Motor neuron (in vitro differentiated cells): Measurements from ENCODE around the gene BEND7. TPM values are rescaled to one million over a fixed set of nuclear protein-coding genes. Genes with fewer than 3 reads are reported as not detected.

Experiments used
- ATAC-seq, 8 experiments: fragments of 200-7000 bp; cut with Tn5 transposase; replicated peaks in 6 of 8; 2 replicates each; pipeline ENCODE4 v1.8.0; 2021; ENCODE audit warnings: mild to moderate bottlenecking in 8 of 8, moderate library complexity in 8 of 8
- H3K27ac ChIP-seq, 2 donors: fragments of 250-450 bp; sonication (Bioruptor Pico); 2 replicates each; pipeline ENCODE4 v1.9.0; 2021; ENCODE audit warnings: antibody characterized with exemption in 2 of 2, mild to moderate bottlenecking in 2 of 2, moderate library complexity in 1 of 2
- H3K4me1 ChIP-seq, 2 donors: fragments of 250-450 bp; sonication (Bioruptor Pico); replicated peaks in 1 of 2; 2 replicates each; pipeline ENCODE4 v1.6.1; 2021; ENCODE audit warnings: antibody characterized with exemption in 2 of 2, mild to moderate bottlenecking in 2 of 2, moderate library complexity in 1 of 2
- H3K4me3 ChIP-seq, 5 donors: fragments of 250-450 bp; sonication (Bioruptor Pico); 2 replicates each; pipeline ENCODE4 v1.9.0; 2021; ENCODE audit warnings: antibody characterized with exemption in 5 of 5, mild to moderate bottlenecking in 5 of 5, moderate library complexity in 4 of 5
- WGBS, 10 experiments: fragments of 450-650 bp; shearing (Covaris generic); methylation state at CpG; one replicate each; pipeline ENCODE4 v1.0.0; 2022; 5-methylcytosine and 5-hydroxymethylcytosine counted together
- in situ Hi-C, 9 experiments: fragments of 400-800 bp; cut with MboI; loops; one replicate each; pipeline ENCODE4 v1.15.0; 2021; ENCODE audit warnings: low sequenced_read_pairs in 9 of 9, low pct_unique_long_range_greater_than_20kb in 2 of 9; ENCODE audit not compliant: unreplicated experiment in 9 of 9
- total RNA-seq, 8 experiments: library from RNA; unstranded; fragments of 300-600 nt; gene quantifications; 2 replicates each; pipeline versions ENCODE4 v1.2.3 to v1.2.4, GENCODE V29; 2022

BEND7 gene, protein sequence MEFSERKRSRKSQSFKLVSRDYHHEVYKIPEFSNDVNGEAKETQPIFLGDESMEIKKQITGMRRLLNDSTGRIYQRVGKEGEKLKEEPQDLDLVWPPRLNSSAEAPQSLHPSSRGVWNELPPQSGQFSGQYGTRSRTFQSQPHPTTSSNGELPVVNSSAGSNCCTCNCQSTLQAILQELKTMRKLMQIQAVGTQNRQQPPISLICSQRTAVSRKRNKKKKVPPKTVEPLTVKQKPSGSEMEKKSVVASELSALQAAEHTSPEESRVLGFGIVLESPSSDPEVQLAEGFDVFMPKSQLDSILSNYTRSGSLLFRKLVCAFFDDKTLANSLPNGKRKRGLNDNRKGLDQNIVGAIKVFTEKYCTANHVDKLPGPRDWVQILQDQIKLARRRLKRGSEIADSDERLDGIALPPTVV
- 100 to 1,000 TPM in 1 of 8 experiments, 10 to 100 TPM in 7; 10.4 to 229 (median 20.5) TPM for total RNA-seq

DNA sequence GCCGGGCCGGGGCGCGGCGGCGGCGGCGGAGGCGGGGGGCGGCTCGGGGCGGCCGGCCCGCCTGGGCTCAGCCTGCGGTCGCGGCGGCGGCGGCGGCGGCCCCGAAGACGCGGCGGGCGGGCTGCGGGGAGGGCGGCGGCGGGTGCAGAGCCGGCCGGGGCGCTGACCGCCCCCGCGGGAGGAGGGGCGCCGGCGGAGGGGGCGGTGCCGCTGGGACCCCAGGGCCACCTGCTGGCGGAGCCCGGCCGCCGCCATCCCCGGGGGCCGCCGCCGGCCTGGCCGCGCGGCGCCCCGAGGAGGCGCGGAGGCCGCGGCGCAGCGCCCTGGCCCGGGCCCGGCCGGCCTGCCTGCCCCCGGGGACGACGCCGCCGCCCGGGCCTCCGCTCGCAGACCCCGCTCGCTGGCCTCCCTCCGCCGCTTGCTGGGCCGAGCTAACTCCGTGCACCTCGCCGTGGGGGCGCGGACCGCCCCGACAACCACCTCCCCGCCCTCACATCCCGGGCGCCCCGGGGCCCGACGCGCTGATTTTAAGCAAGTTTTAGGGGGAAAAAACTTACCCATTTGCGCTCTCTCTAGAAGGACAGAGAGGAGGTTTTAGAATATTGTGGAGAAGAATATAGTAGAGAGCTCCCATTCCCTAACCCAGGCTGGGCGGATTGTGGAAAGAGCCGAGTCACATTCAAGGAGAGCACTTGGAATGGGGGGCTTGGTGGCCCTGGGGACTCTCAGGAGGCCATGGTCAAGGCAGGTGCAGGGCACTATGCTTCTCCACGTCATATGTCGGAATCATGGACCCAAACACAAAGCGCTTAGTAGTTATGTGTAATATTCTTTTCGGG, at the start of gene BEND7:
TSS of gene BEND7 (minus strand) at position 140 of the 839 bp plus-strand sequence. CDS start 481 bp downstream, outside the sequence.
- Histone ChIP-seq H3K4me3 (peak within 1 kb of the TSS; percentile 49 to 100 (median 78)), H3K4me1 (peaks cover 13 to 21% of the 10 kb centered on the region in 2 donors), H3K27ac (peak within 1 kb of the TSS; percentile 36 to 76)
- peak; percentile 36 to 88 (median 82) for ATAC-seq
- 13 to 65% (median 45%) methylated on average over 1 to 9 of the region's 98 CpGs; no CpG with 5 or more reads in 4 of the 10 experiments for WGBS, 10 experiments
- in situ Hi-C loops = loop anchor here in 1 of 9 experiments (25.0 kb wide), 1 partner anchor 167 kb away; no protein-coding TSS in a partner anchor

DNA sequence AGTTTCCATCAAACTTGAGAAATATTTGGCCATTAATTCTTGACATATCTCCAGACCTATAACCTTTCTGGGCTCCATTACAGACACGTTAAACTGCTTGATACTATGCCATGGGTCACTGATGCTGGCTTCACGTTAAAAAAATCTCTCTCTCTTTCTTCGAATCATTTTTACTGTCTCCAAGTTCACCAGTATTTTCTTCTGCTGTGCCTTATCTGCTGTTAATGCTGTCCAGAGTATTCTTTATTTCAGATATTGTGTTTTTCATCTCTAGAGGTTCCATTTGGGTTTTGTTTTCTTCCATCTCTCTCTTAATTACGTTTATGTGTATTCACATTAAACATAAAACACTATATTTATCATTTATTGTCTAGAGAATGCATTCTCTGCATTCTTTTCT, 45.1 kb upstream of the BEND7 start:
- no peaks in the 10 kb centered on the region for H3K4me1 ChIP-seq
- WGBS, 10 experiments = 21 to 81% (median 60%) methylated on average over 1 to 4 of the region's 4 CpGs
- no peak overlapping the region for H3K27ac ChIP-seq
- H3K4me3 ChIP-seq = no peak overlapping the region
- in situ Hi-C loops = loop anchor here in 1 of 9 experiments (25.0 kb wide), 1 partner anchor 212 kb away; no protein-coding TSS in a partner anchor
- no peak for ATAC-seq

DNA sequence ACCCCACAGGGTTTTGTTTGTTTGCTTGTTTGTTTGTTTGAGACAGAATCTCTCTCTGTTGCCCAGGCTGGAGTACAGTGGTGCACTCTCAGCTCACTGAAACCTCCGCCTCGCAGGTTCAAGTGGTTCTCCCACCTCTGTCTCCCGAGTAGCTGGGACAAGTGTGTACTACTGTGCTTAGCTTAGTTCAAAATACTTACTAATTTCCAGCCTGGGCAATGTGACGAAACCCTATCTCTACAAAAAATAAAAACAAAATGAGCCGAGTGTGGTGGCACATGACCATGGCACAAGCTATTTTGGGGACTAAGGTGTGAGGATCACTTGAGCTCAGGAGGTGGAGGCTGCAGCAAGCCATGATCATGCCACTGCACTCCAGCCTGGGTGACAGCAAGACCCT, 42.7 kb upstream of the BEND7 start:
- in situ Hi-C loops = loop anchor here in 1 of 9 experiments (25.0 kb wide), 1 partner anchor 209 kb away; no protein-coding TSS in a partner anchor
- no peak for ATAC-seq
- H3K27ac ChIP-seq = no peak overlapping the region
- WGBS, 10 experiments = 0 to 100% (median 48%) methylated on average over 1 to 5 of the region's 5 CpGs; no CpG with 5 or more reads in 2 of the 10 experiments
- H3K4me3 ChIP-seq = no peak overlapping the region
- H3K4me1 ChIP-seq = no peaks in the 10 kb centered on the region

GRCh38 chr10:13567030-13567429, 38.2 kb upstream of the BEND7 start:
- Histone ChIP-seq H3K27ac (no peak overlapping the region), H3K4me1 (no peaks in the 10 kb centered on the region), H3K4me3 (no peak overlapping the region)
- 40 to 100% (median 89%) methylated on average over 1 of the region's 1 CpG; no CpG with 5 or more reads in 3 of the 10 experiments for WGBS, 10 experiments
- no peak for ATAC-seq
- in situ Hi-C loops = loop anchor here in 1 of 9 experiments (25.0 kb wide), 1 partner anchor 205 kb away; no protein-coding TSS in a partner anchor

DNA sequence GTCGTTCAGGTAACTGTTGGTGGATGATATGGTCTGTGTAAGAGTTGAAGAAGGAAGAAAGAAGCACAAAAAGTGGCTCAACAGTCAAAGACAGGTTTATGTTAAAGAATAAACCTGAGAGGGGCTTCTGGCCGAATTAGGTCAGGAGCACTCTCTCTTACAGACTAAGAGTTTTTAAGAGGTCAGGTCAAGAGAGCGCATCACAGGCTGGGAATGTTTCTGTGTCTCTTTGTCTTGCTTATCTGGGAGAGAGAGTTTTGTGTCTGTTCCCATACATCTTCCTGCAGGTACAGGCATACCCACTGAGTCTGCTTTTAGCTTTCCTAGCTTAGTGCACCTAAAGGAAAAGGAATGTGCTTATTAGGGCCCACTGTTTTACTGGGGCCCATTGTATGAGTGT, 35.8 kb upstream of the BEND7 start:
- H3K4me1 ChIP-seq = no peaks in the 10 kb centered on the region
- WGBS, 10 experiments = 29 to 100% (median 83%) methylated on average over 1 to 3 of the region's 3 CpGs; no CpG with 5 or more reads in 2 of the 10 experiments
- H3K27ac ChIP-seq = no peak overlapping the region
- H3K4me3 ChIP-seq = no peak overlapping the region
- in situ Hi-C loops = loop anchor here in 1 of 9 experiments (25.0 kb wide), 1 partner anchor 202 kb away; no protein-coding TSS in a partner anchor
- ATAC-seq = no peak

- in situ Hi-C loops = loop anchor here in 1 of 9 experiments (25.0 kb wide), 1 partner anchor 201 kb away; no protein-coding TSS in a partner anchor
- WGBS, 10 experiments = 59 to 100% (median 85%) methylated on average over 1 to 10 of the region's 11 CpGs
- Histone ChIP-seq H3K4me3 (no peak overlapping the region), H3K27ac (no peak overlapping the region), H3K4me1 (no peaks in the 10 kb centered on the region)
- no peak for ATAC-seq
These were observed 34.9 kb upstream of the BEND7 start for GRCh38 chr10:13563481-13564445.

DNA sequence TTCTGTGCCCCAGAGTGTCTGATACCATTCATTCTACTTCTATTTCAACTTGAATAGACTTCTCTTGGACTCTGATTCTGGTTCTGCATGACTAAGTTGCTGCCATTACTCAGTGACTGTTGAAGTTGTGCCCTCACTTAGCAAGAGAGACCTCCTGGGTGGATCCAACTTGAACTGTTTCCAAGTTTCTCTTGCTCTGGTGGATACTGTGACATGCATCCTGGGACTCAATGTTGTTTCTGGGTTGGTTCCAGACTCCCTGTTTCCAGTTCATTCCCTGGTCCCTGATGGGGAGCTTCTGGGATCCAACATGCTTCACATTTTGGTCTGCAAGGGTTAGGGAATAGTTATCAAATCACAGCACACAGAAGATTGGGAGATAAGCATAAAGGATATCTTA, 31.8 kb upstream of the BEND7 start:
- in situ Hi-C loops = loop anchor here in 1 of 9 experiments (25.0 kb wide), 1 partner anchor 198 kb away; no protein-coding TSS in a partner anchor
- Histone ChIP-seq H3K27ac (no peak overlapping the region), H3K4me3 (no peak overlapping the region), H3K4me1 (peaks cover 6 to 8% of the 10 kb centered on the region in 2 donors)
- ATAC-seq = peak in 3 of 8 experiments; percentile 40 to 70 (median 46)

- 13 to 43% (median 24%) methylated on average over 1 to 2 of the region's 2 CpGs; no CpG with 5 or more reads in 4 of the 10 experiments for WGBS, 10 experiments
- peaks cover 6 to 8% of the 10 kb centered on the region in 2 donors for H3K4me1 ChIP-seq
- ATAC-seq = no peak
- H3K4me3 ChIP-seq = no peak overlapping the region
- H3K27ac ChIP-seq = no peak overlapping the region
- in situ Hi-C loops = loop anchor here in 1 of 9 experiments (25.0 kb wide), 1 partner anchor 197 kb away; no protein-coding TSS in a partner anchor
These were observed 30.4 kb upstream of the BEND7 start for GRCh38 chr10:13559124-13559700.

DNA sequence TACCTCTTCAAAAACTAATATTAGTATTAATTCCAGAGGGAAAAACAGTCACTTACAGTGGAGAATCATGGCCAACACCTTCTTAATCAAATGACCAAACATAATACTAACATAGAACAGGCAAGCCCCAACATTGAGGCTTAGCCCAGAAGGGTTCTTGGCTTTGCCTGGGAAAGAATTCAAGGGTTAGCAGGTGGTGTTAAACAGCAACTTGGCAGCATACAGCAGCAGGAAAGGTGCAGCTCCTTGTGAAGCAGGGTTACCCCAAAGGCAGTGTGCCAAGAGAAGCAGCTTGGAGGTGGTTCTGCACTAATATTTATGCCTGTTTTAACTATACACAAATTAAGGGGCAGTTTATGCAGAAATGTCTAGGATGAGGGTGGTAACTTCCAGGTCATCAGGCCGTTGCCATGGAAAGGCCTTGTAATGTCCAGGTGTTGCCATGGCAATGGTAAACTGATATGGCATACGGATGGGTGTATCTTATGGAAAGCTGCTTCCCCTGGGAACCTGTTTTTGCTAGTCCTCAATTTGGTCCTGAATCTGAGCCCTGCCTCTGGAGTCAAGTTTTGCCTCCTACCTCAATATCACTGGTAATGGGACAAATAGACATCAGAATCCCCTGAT, 27.2 kb upstream of the BEND7 start:
- WGBS, 10 experiments = 20 to 100% (median 57%) methylated on average over 1 to 2 of the region's 2 CpGs; no CpG with 5 or more reads in 3 of the 10 experiments
- ATAC-seq = peak in 7 of 8 experiments; percentile 22 to 91 (median 47)
- in situ Hi-C loops = loop anchor here in 1 of 9 experiments (25.0 kb wide), 1 partner anchor 194 kb away; no protein-coding TSS in a partner anchor
- Histone ChIP-seq H3K27ac (no peak overlapping the region), H3K4me3 (no peak overlapping the region), H3K4me1 (peaks cover 6 to 8% of the 10 kb centered on the region in 2 donors)

DNA sequence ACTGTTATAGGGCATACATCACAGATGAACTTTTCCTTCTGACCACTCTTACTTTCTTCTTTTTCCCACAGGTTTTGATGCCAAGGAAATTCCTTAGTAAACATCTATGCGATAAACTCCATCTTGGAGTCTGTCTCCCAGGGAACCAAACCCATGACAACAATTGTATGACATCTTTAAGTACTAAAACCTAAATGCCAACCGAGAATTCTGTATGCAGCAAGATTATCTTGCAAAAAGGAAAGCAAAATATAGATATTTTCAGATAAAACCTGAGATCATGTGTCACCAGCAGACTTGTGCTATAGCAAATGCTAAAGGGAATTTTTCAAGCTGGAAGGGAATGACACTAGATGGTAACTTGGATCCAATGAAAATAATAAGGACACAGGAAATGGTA, 22.0 kb upstream of the BEND7 start:
- Histone ChIP-seq H3K4me3 (no peak overlapping the region), H3K4me1 (peaks cover 0 to under 1% of the 10 kb centered on the region in 2 donors), H3K27ac (no peak overlapping the region)
- WGBS, 10 experiments = 0 to 100% (median 92%) methylated on average over 1 to 2 of the region's 2 CpGs
- in situ Hi-C loops = loop anchor here in 1 of 9 experiments (25.0 kb wide), 1 partner anchor 189 kb away; no protein-coding TSS in a partner anchor
- no peak for ATAC-seq

GRCh38 chr10:13542533-13542932, 13.7 kb upstream of the BEND7 start:
- H3K27ac ChIP-seq = no peak overlapping the region
- in situ Hi-C loops = loop anchor here in 1 of 9 experiments (25.0 kb wide), 1 partner anchor 180 kb away; no protein-coding TSS in a partner anchor
- H3K4me3 ChIP-seq = no peak overlapping the region
- H3K4me1 ChIP-seq = no peaks in the 10 kb centered on the region
- 45 to 100% (median 80%) methylated on average over 1 to 5 of the region's 5 CpGs; no CpG with 5 or more reads in 1 of the 10 experiments for WGBS, 10 experiments
- no peak for ATAC-seq
